SU-DHL-6 (cell line): Measurements from ENCODE around the gene SPECC1.

Experiments used
- EZH2phosphoT487 ChIP-seq: fragments of 200-600 bp; sonication (generic), shearing (Covaris generic); conservative IDR thresholded peaks from 2 replicates; pipeline ENCODE4 v1.6.1; 2018; ENCODE audit warnings: mild to moderate bottlenecking, antibody characterized with exemption, low read length, moderate library complexity, mixed read lengths
- TF ChIP-seq, protein P1 (sequence below): fragments of 200-600 bp; sonication (generic); IDR thresholded peaks from one replicate; pipeline ENCODE4 v1.5.1; 2017; ENCODE audit warnings: antibody characterized with exemption, mild to moderate bottlenecking, low read length, moderate library complexity; ENCODE audit not compliant: insufficient read depth, poor library complexity, severe bottlenecking

DNA sequence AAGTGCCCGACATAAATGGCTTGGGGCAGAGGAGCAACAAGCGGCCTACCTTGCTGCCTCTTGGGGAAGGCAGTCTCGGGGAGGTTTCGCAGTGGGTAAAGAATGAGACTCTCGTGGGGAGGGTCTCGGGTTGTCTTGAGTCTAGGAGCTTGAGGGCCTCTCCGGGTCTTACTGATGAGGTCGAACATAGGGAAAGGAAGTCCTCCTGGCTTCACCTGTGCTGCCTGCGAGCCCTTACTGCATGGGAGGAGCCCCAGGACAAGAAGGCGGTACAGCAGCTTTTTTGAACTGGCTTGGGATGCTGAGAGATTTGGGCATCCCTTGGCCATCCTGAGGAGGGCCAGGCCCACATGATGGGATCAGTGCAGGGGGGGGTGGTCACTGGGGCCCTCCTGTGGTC lies 71.4 kb downstream of the SPECC1 start:
- TF ChIP-seq, protein P1, sequence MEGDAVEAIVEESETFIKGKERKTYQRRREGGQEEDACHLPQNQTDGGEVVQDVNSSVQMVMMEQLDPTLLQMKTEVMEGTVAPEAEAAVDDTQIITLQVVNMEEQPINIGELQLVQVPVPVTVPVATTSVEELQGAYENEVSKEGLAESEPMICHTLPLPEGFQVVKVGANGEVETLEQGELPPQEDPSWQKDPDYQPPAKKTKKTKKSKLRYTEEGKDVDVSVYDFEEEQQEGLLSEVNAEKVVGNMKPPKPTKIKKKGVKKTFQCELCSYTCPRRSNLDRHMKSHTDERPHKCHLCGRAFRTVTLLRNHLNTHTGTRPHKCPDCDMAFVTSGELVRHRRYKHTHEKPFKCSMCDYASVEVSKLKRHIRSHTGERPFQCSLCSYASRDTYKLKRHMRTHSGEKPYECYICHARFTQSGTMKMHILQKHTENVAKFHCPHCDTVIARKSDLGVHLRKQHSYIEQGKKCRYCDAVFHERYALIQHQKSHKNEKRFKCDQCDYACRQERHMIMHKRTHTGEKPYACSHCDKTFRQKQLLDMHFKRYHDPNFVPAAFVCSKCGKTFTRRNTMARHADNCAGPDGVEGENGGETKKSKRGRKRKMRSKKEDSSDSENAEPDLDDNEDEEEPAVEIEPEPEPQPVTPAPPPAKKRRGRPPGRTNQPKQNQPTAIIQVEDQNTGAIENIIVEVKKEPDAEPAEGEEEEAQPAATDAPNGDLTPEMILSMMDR, result no peak
- no peak for TF ChIP-seq EZH2phosphoT487
